ENCODE measurements around the gene CEACAM18. TPM values are rescaled to one million over a fixed set of nuclear protein-coding genes. Genes with fewer than 3 reads are reported as not detected.

The CEACAM18 gene
- total RNA-seq, 1 experiment from 2014 or later: not detected

GRCh38 chr19:51507640-51508058 is 29.3 kb downstream of the CEACAM18 start:
- Mint-ChIP-seq H3K4me1 (ENCODE audit: insufficient read depth, unreplicated experiment) (no peaks in the 10 kb centered on the region), H3K27me3 (ENCODE audit: insufficient read depth, unreplicated experiment) (no peaks in the 10 kb centered on the region), H3K36me3 (ENCODE audit: insufficient read depth, unreplicated experiment) (no peaks in the 10 kb centered on the region), H3K27ac (ENCODE audit: low read depth, unreplicated experiment) (no peak overlapping the region), H3K9me3 (ENCODE audit: unreplicated experiment) (peaks cover 10% of the 10 kb centered on the region), H3K4me3 (ENCODE audit: unreplicated experiment) (no peak overlapping the region)
- TF ChIP-seq CTCF (IDR thresholded peaks at IDR 0.05; ENCODE audit: unreplicated experiment): no peak
- ChIA-PET CTCF (interaction anchor here (0.6 to 1.2 kb wide), 3 partner anchors 23 to 55 kb away, joined by 3 to 4 read pairs (median 4); no protein-coding TSS in a partner anchor), POLR2A (no interaction called here)
- intact Hi-C loops (cut with micrococcal nuclease): no loop called here
- no TSS peak for BruUV-seq (replicated peaks)
- no peak for DNase-seq (ENCODE audit: unreplicated experiment)

- Mint-ChIP-seq H3K4me1 (ENCODE audit: insufficient read depth, unreplicated experiment) (no peaks in the 10 kb centered on the region), H3K4me3 (ENCODE audit: unreplicated experiment) (no peak overlapping the region), H3K9me3 (ENCODE audit: unreplicated experiment) (peaks cover 10% of the 10 kb centered on the region), H3K27ac (ENCODE audit: low read depth, unreplicated experiment) (no peak overlapping the region), H3K27me3 (ENCODE audit: insufficient read depth, unreplicated experiment) (no peaks in the 10 kb centered on the region), H3K36me3 (ENCODE audit: insufficient read depth, unreplicated experiment) (no peaks in the 10 kb centered on the region)
- CTCF ChIA-PET: interaction anchor here (0.6 to 1.2 kb wide), 3 partner anchors 24 to 55 kb away, joined by 3 to 4 read pairs (median 4); no protein-coding TSS in a partner anchor
- DNase-seq (ENCODE audit: unreplicated experiment): no peak
- POLR2A ChIA-PET: no interaction called here
- intact Hi-C loops (cut with micrococcal nuclease): no loop called here
- BruUV-seq (replicated peaks): no TSS peak
- TF ChIP-seq CTCF (IDR thresholded peaks at IDR 0.05; ENCODE audit: unreplicated experiment): no peak
These were observed 29.9 kb downstream of the CEACAM18 start for GRCh38 chr19:51508059-51508733.

- Mint-ChIP-seq H3K4me1 (ENCODE audit: insufficient read depth, unreplicated experiment) (no peaks in the 10 kb centered on the region), H3K4me3 (ENCODE audit: unreplicated experiment) (no peak overlapping the region), H3K36me3 (ENCODE audit: insufficient read depth, unreplicated experiment) (no peaks in the 10 kb centered on the region), H3K27me3 (ENCODE audit: insufficient read depth, unreplicated experiment) (no peaks in the 10 kb centered on the region), H3K9me3 (ENCODE audit: unreplicated experiment) (peaks cover 10% of the 10 kb centered on the region), H3K27ac (ENCODE audit: low read depth, unreplicated experiment) (no peak overlapping the region)
- TF ChIP-seq CTCF (IDR thresholded peaks at IDR 0.05; ENCODE audit: unreplicated experiment): no peak
- no TSS peak for BruUV-seq (replicated peaks)
- ChIA-PET POLR2A (no interaction called here), CTCF (interaction anchor here (0.6 to 0.8 kb wide), 3 partner anchors 36 to 147 kb away, joined by 3 to 5 read pairs (median 4); no protein-coding TSS in a partner anchor)
- DNase-seq (ENCODE audit: unreplicated experiment): no peak
- intact Hi-C loops (cut with micrococcal nuclease): no loop called here
These were observed 31.7 kb downstream of the CEACAM18 start for GRCh38 chr19:51509823-51510660.

GRCh38 chr19:51511353-51511752 is 33.0 kb downstream of the CEACAM18 start:
- Mint-ChIP-seq H3K4me3 (ENCODE audit: unreplicated experiment) (no peak overlapping the region), H3K9me3 (ENCODE audit: unreplicated experiment) (peaks cover 10% of the 10 kb centered on the region), H3K36me3 (ENCODE audit: insufficient read depth, unreplicated experiment) (no peaks in the 10 kb centered on the region), H3K4me1 (ENCODE audit: insufficient read depth, unreplicated experiment) (no peaks in the 10 kb centered on the region), H3K27me3 (ENCODE audit: insufficient read depth, unreplicated experiment) (no peaks in the 10 kb centered on the region), H3K27ac (ENCODE audit: low read depth, unreplicated experiment) (no peak overlapping the region)
- ChIA-PET CTCF (no interaction called here), POLR2A (no interaction called here)
- intact Hi-C loops (cut with micrococcal nuclease): no loop called here
- no TSS peak for BruUV-seq (replicated peaks)
- TF ChIP-seq CTCF (IDR thresholded peaks at IDR 0.05; ENCODE audit: unreplicated experiment): no peak
- peak; percentile 7 for DNase-seq (ENCODE audit: unreplicated experiment)
